Fibroblast of lung (primary cell): ENCODE data around the gene SUSD1.

ENCODE experiments used
- CTCF ChIP-seq, 2 donors: IDR thresholded peaks in 1 of 2; conservative IDR thresholded peaks in 1 of 2; 1 replicate in 1 of 2; 2 replicates in 1 of 2; pipeline ENCODE4 v1.5.1; 2011 to 2012; ENCODE audit warnings: low read length in 2 of 2, control low read depth in 1 of 2, inconsistent platforms in 1 of 2, low read depth in 1 of 2, mild to moderate bottlenecking in 1 of 2
- EZH2 ChIP-seq: IDR thresholded peaks from 2 replicates; pipeline ENCODE4 v1.5.1; 2012; ENCODE audit warnings: low read length, control low read depth, mild to moderate bottlenecking; ENCODE audit errors: missing control alignments

- TF ChIP-seq CTCF (conservative IDR thresholded peaks at IDR 0.05 in 1 of 2, IDR thresholded peaks at IDR 0.05 in 1 of 2; ENCODE audit: low read depth in 1 of 2, low read length in 2 of 2): no peak
- no peak for TF ChIP-seq EZH2
These were observed 128.9 kb downstream of the SUSD1 start for GRCh38 chr9:112046181-112046580.
